22Rv1 (cell line): Measurements from ENCODE around the gene LTA4H.

Experiments
- H3K27ac ChIP-seq: fragments of 450-650 bp; 2 replicates; pipeline ENCODE4 v1.5.1; 2017
- ZFX ChIP-seq: fragments of 450-650 bp; IDR thresholded peaks from 2 replicates; pipeline ENCODE4 v1.6.1; 2017; ENCODE audit warnings: antibody characterized with exemption, borderline replicate concordance
- TF ChIP-seq, protein P1 (sequence below): fragments of 450-650 bp; IDR thresholded peaks from 2 replicates; pipeline ENCODE4 v1.5.1; 2017; ENCODE audit warnings: mild to moderate bottlenecking

LTA4H gene

DNA sequence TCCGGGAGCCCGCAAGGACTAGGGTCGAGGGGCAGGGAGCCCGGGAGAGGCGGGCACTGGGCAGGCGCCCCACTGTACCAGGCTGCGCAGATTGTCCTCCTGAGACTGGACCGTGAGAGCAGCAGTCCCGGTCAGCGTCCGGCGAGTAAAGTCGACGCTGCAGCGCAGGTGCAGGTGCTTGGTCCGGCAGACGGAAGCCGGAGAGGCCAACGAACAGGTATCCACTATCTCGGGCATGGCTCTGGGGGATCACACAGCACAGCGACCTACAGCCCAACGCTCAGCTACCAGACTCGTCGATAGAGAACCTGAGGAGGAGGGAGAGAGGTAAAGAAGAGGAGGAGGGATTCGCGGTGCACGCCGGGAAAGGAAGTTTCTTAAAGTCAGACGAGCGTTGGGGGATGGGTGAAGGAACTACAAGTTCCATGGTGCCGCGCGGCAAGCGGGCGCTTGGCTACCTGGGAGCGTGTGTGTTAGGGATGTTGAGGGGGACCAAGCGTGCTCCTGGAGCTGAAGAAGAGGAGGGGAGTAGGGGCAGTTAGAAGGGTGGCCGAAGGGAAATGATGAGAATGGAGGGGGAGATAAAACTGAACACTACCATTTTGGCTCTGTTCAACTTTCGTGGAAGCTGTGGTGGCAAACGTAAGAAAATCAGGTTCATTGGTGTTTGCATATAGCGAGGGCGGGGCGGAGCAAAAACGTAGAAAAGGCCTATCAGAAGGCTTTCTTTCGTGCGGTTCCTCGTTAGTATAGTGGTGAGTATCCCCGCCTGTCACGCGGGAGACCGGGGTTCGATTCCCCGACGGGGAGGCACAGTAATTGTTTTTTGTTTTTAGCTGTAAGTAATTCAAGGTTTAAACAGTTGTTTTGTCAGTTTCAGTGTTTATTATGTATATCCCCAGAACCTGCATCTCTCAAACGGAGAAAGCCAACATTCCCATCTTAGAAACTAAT lies at the start of gene LTA4H:
LTA4H (minus strand) TSS at position 305 of the 954 bp plus-strand sequence; CDS start at position 237, 68 bp downstream.
- peak within 1 kb of the TSS; percentile 21 for H3K27ac ChIP-seq
- TF ChIP-seq, protein P1, sequence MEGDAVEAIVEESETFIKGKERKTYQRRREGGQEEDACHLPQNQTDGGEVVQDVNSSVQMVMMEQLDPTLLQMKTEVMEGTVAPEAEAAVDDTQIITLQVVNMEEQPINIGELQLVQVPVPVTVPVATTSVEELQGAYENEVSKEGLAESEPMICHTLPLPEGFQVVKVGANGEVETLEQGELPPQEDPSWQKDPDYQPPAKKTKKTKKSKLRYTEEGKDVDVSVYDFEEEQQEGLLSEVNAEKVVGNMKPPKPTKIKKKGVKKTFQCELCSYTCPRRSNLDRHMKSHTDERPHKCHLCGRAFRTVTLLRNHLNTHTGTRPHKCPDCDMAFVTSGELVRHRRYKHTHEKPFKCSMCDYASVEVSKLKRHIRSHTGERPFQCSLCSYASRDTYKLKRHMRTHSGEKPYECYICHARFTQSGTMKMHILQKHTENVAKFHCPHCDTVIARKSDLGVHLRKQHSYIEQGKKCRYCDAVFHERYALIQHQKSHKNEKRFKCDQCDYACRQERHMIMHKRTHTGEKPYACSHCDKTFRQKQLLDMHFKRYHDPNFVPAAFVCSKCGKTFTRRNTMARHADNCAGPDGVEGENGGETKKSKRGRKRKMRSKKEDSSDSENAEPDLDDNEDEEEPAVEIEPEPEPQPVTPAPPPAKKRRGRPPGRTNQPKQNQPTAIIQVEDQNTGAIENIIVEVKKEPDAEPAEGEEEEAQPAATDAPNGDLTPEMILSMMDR, result no peak
- TF ChIP-seq ZFX, result no peak

DNA sequence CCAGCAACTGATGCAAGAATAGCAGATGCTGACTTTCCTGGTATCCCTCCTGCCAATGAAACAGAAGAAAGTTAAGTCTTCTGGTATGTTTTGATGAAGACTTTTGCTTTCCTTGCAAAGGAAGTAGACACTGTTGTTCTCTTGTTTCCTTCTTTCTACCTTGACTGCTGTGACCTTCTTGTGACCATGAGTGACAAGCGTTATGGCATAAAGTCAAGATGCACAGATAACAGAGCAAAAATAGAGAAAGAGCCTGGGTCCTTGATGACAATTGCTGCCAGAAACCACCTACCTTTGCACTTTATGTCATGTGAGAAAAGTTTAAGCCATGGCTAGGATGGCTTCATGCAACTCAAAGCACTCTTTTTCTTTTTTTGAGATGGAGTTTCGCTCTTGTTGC lies 49.2 kb upstream of the LTA4H start:
- no peak for TF ChIP-seq ZFX
- TF ChIP-seq, protein P1, result no peak

DNA sequence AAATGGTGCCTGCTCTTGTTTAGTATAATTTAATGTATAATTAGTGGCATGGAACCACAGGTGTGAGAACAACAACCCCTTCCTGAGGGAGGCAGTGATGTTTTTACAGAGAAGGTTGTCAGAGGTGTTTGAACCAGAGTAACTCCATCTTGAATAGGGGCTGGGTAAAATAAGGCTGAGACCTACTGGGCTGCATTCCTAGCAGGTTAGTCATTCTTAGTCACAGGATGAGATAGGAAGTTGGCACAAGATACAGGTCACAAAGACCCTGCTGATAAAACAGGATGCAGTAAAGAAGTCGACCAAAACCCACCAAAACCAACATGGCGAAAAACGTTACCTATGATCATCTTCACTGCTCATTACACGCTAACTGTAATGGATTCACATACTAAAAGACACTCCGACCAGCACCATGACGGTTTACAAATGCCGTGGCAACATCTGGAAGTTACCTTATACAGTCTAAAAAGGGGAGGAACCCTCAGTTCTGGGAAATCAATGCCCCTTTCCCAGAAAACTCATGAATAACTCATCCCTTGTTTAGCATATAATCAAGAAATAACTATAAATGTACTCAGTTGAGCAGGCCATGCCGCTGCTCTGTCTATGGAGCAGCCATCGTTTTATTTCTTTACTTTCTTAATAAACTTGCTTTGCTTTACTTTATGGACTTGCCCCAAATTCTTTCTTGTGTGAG lies 47.8 kb upstream of the LTA4H start:
- TF ChIP-seq ZFX, result no peak
- TF ChIP-seq, protein P1, result no peak
- no peak overlapping the region for H3K27ac ChIP-seq

More for the DNA sequence above, 49.2 kb upstream of the LTA4H start:
- no peak overlapping the region for H3K27ac ChIP-seq

- no peak overlapping the region for H3K27ac ChIP-seq
- TF ChIP-seq ZFX, result no peak
- TF ChIP-seq, protein P1, result no peak
Measured at GRCh38 chr12:96081596-96081995, 46.2 kb upstream of the LTA4H start.

DNA sequence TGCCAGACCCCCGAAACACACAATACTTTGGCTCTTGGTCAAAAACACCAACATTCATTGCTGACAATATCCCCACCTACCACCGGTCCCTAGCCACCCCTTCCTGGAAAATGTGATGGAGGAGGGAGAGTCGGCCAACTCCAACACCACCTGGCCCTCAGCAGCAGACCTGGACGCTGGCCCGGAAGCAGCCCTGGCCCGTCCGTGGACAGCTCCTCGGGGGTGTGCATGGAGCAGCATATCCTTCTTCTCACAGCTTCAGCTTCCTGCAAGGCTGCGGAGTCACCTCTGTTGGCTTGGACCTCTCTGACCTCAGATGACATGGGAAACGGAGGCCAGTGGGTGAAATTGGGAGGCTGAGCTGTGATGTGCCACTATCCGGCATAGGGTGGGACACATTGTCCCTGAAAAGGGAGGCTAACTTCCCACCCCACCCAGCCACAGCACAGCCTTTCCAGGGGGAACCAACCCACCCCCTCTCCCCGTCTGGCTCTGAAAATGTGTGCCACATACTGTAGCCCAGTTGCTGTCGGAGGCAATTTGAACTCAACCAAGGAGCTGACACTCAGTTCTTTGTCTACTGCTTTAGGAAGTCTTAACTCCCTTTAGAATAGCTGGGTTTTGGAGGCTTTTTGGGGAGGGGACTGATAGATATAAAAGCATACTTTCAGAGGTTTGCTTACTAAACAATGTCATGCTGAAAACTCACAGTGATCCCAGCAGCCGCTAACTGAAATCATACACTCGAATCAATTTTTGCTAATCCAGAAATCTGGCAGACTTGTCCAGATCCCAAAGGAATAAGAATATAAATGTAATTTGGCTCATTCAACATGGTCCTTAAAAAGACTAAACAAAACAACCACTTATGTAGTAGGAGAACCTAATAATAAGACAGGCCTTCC lies 43.1 kb upstream of the LTA4H start:
- no peak for TF ChIP-seq ZFX
- H3K27ac ChIP-seq, result no peak overlapping the region

DNA sequence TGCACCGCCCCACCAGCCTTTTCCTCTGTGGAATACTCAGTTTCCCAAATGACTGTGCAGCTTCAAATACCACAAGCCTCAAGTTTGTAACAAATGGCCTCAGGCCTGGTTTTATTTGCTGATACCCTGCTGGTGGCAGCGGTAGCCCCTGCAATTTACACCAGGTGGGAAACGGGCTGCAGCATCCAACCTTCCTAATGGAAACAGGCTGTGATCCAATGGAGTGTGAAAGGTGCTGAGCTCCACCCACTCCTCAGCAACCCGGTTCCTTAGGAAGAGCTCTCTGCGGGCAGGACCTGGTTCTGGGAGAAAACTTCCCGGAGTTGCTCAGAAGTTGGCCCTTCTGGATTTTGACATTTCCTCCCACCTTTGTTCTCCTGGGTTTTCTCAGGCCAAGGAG lies 41.7 kb upstream of the LTA4H start:
- no peak overlapping the region for H3K27ac ChIP-seq

More for the DNA sequence above, 41.7 kb upstream of the LTA4H start:
- TF ChIP-seq, protein P1, result no peak
- no peak for TF ChIP-seq ZFX
